HG03097 (cell line): ENCODE results near the gene CHRNA1.

Source experiments
- ATAC-seq: cut with Tn5 transposase; IDR thresholded peaks from one replicate; pipeline ENCODE4 v1.9.1; 2021; ENCODE audit not compliant: unreplicated experiment, low FRiP score

CHRNA1 gene

GRCh38 chr2:174784909-174785308 lies 20.6 kb upstream of the CHRNA1 start:
- ATAC-seq, result no peak

- no peak for ATAC-seq
Observed at GRCh38 chr2:174784316-174784715, 20.0 kb upstream of the CHRNA1 start.

- no peak for ATAC-seq
Observed at GRCh38 chr2:174781996-174782395, 17.7 kb upstream of the CHRNA1 start.

GRCh38 chr2:174781298-174781697 lies 17.0 kb upstream of the CHRNA1 start:
- ATAC-seq, result no peak

GRCh38 chr2:174780856-174781255 lies 16.6 kb upstream of the CHRNA1 start:
- no peak for ATAC-seq

- ATAC-seq, result no peak
Observed at GRCh38 chr2:174780191-174780840, 16.0 kb upstream of the CHRNA1 start.

GRCh38 chr2:174779361-174779928 lies 15.2 kb upstream of the CHRNA1 start:
- ATAC-seq, result no peak

GRCh38 chr2:174778085-174778981 lies 14.1 kb upstream of the CHRNA1 start:
- ATAC-seq, result no peak

GRCh38 chr2:174777347-174778084 lies 13.2 kb upstream of the CHRNA1 start:
- ATAC-seq, result no peak

- ATAC-seq, result no peak
Observed at GRCh38 chr2:174776675-174777074, 12.4 kb upstream of the CHRNA1 start.

GRCh38 chr2:174776223-174776622 lies 12.0 kb upstream of the CHRNA1 start:
- no peak for ATAC-seq

GRCh38 chr2:174775571-174775980 lies 11.3 kb upstream of the CHRNA1 start:
- no peak for ATAC-seq

- ATAC-seq, result no peak
Observed at GRCh38 chr2:174774886-174775285, 10.6 kb upstream of the CHRNA1 start.

GRCh38 chr2:174773215-174773614 lies 8.9 kb upstream of the CHRNA1 start:
- ATAC-seq, result no peak

- no peak for ATAC-seq
Observed at GRCh38 chr2:174772472-174772801, 8.2 kb upstream of the CHRNA1 start.

GRCh38 chr2:174771631-174772471 lies 7.6 kb upstream of the CHRNA1 start:
- ATAC-seq, result peak; percentile 84

GRCh38 chr2:174771136-174771535 lies 6.9 kb upstream of the CHRNA1 start:
- no peak for ATAC-seq

GRCh38 chr2:174768557-174768956 lies 4.3 kb upstream of the CHRNA1 start:
- no peak for ATAC-seq

- no peak for ATAC-seq
Observed at GRCh38 chr2:174766271-174766670, 2.0 kb upstream of the CHRNA1 start.

- no peak for ATAC-seq
Observed at GRCh38 chr2:174765576-174765975, 1.3 kb upstream of the CHRNA1 start.
